ENCODE measurements around the gene DLG2. TPM values are rescaled to one million over a fixed set of nuclear protein-coding genes. Genes with fewer than 3 reads are reported as not detected.

The DLG2 gene
- total and polyA plus RNA-seq, 7 donors, result 0.60 to 25.8 (median 9.7) TPM; not detected in 1

DNA sequence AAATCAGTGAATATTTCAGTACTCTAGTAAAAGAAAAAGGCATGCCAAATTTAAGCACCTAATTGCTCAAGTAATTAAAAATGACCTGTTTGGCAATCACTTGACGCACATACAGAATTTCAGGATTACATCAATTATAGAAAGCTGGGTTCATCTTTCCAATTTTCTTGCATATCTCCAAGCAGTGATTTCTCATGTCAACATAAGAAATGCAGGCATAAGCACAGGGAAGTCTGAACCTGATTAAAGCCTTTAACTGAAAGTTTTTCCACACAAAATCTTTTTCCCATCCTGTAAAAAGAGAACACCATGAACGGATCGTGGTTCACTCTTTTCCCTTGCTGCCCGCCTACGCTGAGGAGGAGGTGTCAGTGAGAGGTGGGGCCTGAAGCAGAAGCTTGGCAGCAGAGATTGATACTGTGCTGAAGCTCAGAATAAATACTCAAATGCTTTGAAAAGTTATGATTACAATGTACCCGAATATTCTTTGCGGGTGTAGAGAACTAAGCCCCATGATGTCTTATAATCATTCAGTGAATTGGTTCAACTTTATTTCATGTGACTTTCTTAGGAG lies 1636.9 kb downstream of the DLG2 start:
- H3K4me1 ChIP-seq, result peaks cover 0 to 13% (median 6%) of the 10 kb centered on the region in 4 donors
- WGBS, 2 donors, result 61 to 72% methylated on average over 7 of the region's 7 CpGs
- intact Hi-C loops (cut with DNase I), result no loop called here

DNA sequence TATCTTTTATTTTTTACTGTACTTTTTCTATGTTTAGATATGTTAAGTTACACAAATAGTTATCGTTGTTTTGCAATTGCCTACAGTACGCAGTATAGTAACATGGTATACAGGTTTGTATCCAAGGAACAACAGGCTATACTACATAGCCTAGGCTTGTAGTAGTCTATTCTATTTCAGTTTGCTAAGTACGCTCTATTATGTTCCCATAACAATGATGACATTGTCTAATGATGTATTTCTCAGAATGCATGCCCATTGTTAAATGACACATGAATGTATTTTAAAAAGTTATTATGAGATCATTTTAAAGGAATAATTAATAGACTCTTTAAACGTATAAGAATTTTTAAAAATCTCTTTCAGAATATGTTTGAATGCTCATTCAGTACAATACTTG lies 1644.3 kb downstream of the DLG2 start:
- Histone ChIP-seq H3K36me3 (no peaks in the 10 kb centered on the region), H3K27ac (no peak overlapping the region), H3K27me3 (no peaks in the 10 kb centered on the region), H3K4me1 (no peaks in the 10 kb centered on the region), H3K9me3 (no peaks in the 10 kb centered on the region), H3K4me3 (no peak overlapping the region)
- TF ChIP-seq POLR2AphosphoS5 (IDR thresholded peaks at IDR 0.05) (no peak), POLR2A (IDR thresholded peaks at IDR 0.05) (no peak), EP300 (IDR thresholded peaks at IDR 0.05) (no peak)
- TF ChIP-seq, protein P1, sequence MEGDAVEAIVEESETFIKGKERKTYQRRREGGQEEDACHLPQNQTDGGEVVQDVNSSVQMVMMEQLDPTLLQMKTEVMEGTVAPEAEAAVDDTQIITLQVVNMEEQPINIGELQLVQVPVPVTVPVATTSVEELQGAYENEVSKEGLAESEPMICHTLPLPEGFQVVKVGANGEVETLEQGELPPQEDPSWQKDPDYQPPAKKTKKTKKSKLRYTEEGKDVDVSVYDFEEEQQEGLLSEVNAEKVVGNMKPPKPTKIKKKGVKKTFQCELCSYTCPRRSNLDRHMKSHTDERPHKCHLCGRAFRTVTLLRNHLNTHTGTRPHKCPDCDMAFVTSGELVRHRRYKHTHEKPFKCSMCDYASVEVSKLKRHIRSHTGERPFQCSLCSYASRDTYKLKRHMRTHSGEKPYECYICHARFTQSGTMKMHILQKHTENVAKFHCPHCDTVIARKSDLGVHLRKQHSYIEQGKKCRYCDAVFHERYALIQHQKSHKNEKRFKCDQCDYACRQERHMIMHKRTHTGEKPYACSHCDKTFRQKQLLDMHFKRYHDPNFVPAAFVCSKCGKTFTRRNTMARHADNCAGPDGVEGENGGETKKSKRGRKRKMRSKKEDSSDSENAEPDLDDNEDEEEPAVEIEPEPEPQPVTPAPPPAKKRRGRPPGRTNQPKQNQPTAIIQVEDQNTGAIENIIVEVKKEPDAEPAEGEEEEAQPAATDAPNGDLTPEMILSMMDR (IDR thresholded peaks at IDR 0.05), result no peak
- whole genome bisulfite sequencing, 2 donors, result 89 to 92% methylated on average over 4 of the region's 4 CpGs
- intact Hi-C loops (cut with DNase I), result no loop called here
- no peak for DNase-seq

More for the DNA sequence above, 1636.9 kb downstream of the DLG2 start:
- peak; percentile 65 for DNase-seq
- H3K27me3 ChIP-seq, result no peaks in the 10 kb centered on the region
- H3K36me3 ChIP-seq, result no peaks in the 10 kb centered on the region
- no peak for TF ChIP-seq EP300 (IDR thresholded peaks at IDR 0.05)
- no peak for TF ChIP-seq POLR2AphosphoS5 (IDR thresholded peaks at IDR 0.05)
- TF ChIP-seq POLR2A (IDR thresholded peaks at IDR 0.05), result no peak
- TF ChIP-seq, protein P1 (IDR thresholded peaks at IDR 0.05), result no peak
- H3K27ac ChIP-seq, result peak overlapping the region; percentile 0 to 34 (median 7)
- no peaks in the 10 kb centered on the region for H3K9me3 ChIP-seq
- H3K4me3 ChIP-seq, result no peak overlapping the region

DNA sequence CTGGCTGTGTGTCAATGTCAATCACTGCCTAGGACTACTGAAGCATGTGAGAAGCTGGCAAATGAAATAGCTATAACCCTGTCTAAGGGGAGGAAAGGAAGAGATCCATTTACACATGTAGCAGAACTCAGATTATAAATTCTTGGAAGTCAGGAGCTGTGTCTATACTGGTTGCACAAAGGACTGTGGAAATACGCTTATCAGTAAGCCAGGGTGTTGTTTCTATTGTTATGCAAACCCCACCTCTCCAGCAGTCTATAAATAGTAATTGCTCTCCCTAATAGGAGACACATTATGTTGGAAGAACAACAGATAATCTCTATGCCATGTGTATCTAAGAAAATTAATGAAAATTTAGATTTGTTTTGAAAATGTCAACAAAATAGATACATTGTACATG lies 1647.6 kb downstream of the DLG2 start:
- WGBS, 2 donors, result 85 to 91% methylated on average over 1 of the region's 1 CpG
- Histone ChIP-seq H3K27me3 (no peaks in the 10 kb centered on the region), H3K4me3 (no peak overlapping the region), H3K9me3 (no peaks in the 10 kb centered on the region), H3K36me3 (no peaks in the 10 kb centered on the region), H3K27ac (no peak overlapping the region), H3K4me1 (no peaks in the 10 kb centered on the region)
- intact Hi-C loops (cut with DNase I), result no loop called here
- DNase-seq, result no peak
- TF ChIP-seq, protein P1 (IDR thresholded peaks at IDR 0.05), result no peak
- TF ChIP-seq EP300 (IDR thresholded peaks at IDR 0.05) (no peak), POLR2A (IDR thresholded peaks at IDR 0.05) (no peak), POLR2AphosphoS5 (IDR thresholded peaks at IDR 0.05) (no peak)

DNA sequence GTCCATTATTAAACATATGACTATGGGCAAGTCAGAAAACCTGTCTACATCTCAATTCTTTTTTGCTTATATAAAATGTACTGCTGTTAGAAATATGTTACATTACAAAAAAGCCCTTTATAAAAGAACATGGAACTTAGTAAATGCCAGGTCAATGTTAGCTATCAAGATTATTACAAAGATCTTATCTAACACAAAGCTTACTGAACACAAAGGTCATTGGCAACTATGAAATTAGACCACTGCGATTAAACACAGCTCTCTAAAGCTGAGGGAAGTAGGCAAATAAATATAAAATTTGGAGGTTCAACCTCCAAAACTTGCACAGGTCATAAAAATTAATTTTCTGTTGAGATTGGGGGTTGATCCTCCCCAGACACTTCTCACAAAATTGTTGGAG lies 1648.2 kb downstream of the DLG2 start:
- intact Hi-C loops (cut with DNase I), result no loop called here
- H3K4me1 ChIP-seq, result no peaks in the 10 kb centered on the region
- H3K27me3 ChIP-seq, result no peaks in the 10 kb centered on the region
- H3K9me3 ChIP-seq, result no peaks in the 10 kb centered on the region
- H3K36me3 ChIP-seq, result no peaks in the 10 kb centered on the region
- WGBS, 2 donors, result 38 to 70% methylated on average over 1 of the region's 1 CpG
- no peak overlapping the region for H3K27ac ChIP-seq
- no peak for DNase-seq
- no peak overlapping the region for H3K4me3 ChIP-seq
- TF ChIP-seq EP300 (IDR thresholded peaks at IDR 0.05), result no peak
- TF ChIP-seq, protein P1 (IDR thresholded peaks at IDR 0.05), result no peak
- no peak for TF ChIP-seq POLR2A (IDR thresholded peaks at IDR 0.05)
- TF ChIP-seq POLR2AphosphoS5 (IDR thresholded peaks at IDR 0.05), result no peak

DNA sequence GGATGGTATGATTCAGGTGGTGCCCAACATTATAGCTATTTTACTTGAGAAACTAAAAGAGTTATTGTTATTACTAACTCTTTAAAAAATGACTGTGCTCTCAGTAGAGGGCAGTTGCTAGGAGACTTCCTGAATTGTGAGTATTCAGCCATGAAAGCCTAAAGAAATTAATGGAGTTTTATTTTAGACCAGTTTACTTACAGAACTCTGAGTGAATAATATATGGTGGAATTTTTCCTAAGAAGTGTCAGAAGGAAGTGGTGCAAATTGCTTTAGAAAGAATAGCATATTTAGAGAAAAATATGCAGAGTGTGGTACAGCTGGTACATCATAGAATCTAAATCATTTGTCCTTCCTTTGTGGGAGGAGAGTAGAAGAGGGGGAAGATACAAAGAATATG lies 1651.1 kb downstream of the DLG2 start:
- no peaks in the 10 kb centered on the region for H3K27me3 ChIP-seq
- no peaks in the 10 kb centered on the region for H3K36me3 ChIP-seq
- TF ChIP-seq POLR2A (IDR thresholded peaks at IDR 0.05) (no peak), POLR2AphosphoS5 (IDR thresholded peaks at IDR 0.05) (no peak), EP300 (IDR thresholded peaks at IDR 0.05) (no peak)
- TF ChIP-seq, protein P1 (IDR thresholded peaks at IDR 0.05), result no peak
- no peaks in the 10 kb centered on the region for H3K9me3 ChIP-seq
- intact Hi-C loops (cut with DNase I), result no loop called here
- H3K4me1 ChIP-seq, result no peaks in the 10 kb centered on the region
- no peak overlapping the region for H3K27ac ChIP-seq
- DNase-seq, result no peak
- H3K4me3 ChIP-seq, result no peak overlapping the region

Measured in sigmoid colon (tissue), 7 donors.